IMR-90 (cell line): Measurements from ENCODE around the gene TCF7L2. TPM values are rescaled to one million over a fixed set of nuclear protein-coding genes. Genes with fewer than 3 reads are reported as not detected.

Source experiments
- ATAC-seq: fragments of 200-7000 bp; cut with Tn5 transposase; 2 replicates; pipeline ENCODE4 v1.9.1; 2020; ENCODE audit warnings: low read depth, mild to moderate bottlenecking, moderate library complexity
- BruUV-seq: library from RNA; stranded (reverse); fragments of 400-500 nt; replicated peaks from 2 replicates; lab custom pipeline; 2021; lab: Mats Ljungman, UMichigan
- CTCF ChIA-PET: fragments of 300-600 bp; formaldehyde crosslinking; extraction: SDS; loops from one replicate; lab custom pipeline; 2021; ENCODE audit warnings: antibody characterized with exemption; lab: Yijun Ruan, JAX
- POLR2A ChIA-PET: fragments of 300-600 bp; sonication (Branson Sonifier 250); formaldehyde crosslinking; loops from one replicate; lab custom pipeline; 2022; ENCODE audit warnings: antibody characterized with exemption; ENCODE audit not compliant: unreplicated experiment; lab: Charles Lee
- DNase-seq: peaks from one replicate; pipeline ENCODE4 v3.0.0; 2013
- H2AFZ ChIP-seq: replicated peaks from 2 replicates; pipeline ENCODE3; 2013; ENCODE audit warnings: low read length, mild to moderate bottlenecking; ENCODE audit not compliant: poor library complexity
- H2AK5ac ChIP-seq: 2 replicates; pipeline ENCODE4 v1.6.1; 2013; ENCODE audit warnings: low read depth, low read length, inconsistent platforms
- H2AK9ac ChIP-seq: replicated peaks from 2 replicates; pipeline ENCODE3; 2013; ENCODE audit warnings: mild to moderate bottlenecking, low read depth, low read length, moderate library complexity; ENCODE audit not compliant: poor library complexity
- H2BK120ac ChIP-seq: 2 replicates; pipeline ENCODE4 v1.6.1; 2013; ENCODE audit warnings: low read depth, low read length, inconsistent platforms
- H2BK15ac ChIP-seq: 3 replicates; pipeline ENCODE4 v1.6.1; 2013; ENCODE audit warnings: low read depth, low read length, inconsistent platforms
- H2BK20ac ChIP-seq: 2 replicates; pipeline ENCODE4 v1.6.1; 2013; ENCODE audit warnings: low read depth, mild to moderate bottlenecking, inconsistent platforms, low read length, moderate library complexity
- H2BK5ac ChIP-seq: 2 replicates; pipeline ENCODE4 v1.6.1; 2013; ENCODE audit warnings: mild to moderate bottlenecking, low read depth, low read length, inconsistent platforms; ENCODE audit not compliant: poor library complexity, severe bottlenecking
- H3K14ac ChIP-seq: replicated peaks from 2 replicates; pipeline ENCODE4 v1.6.1; 2013; ENCODE audit warnings: low read depth, low read length, inconsistent platforms
- H3K18ac ChIP-seq: 2 replicates; pipeline ENCODE4 v1.6.1; 2013; ENCODE audit warnings: low read depth, low read length, control low read depth
- H3K23ac ChIP-seq: 2 replicates; pipeline ENCODE4 v1.6.1; 2013; ENCODE audit warnings: low read depth, low read length, inconsistent platforms
- H3K27ac ChIP-seq: 2 replicates; pipeline ENCODE4 v1.5.1; 2013; ENCODE audit warnings: mild to moderate bottlenecking, control low read depth, low read length; ENCODE audit not compliant: insufficient read depth
- H3K27me3 ChIP-seq: 2 replicates; pipeline ENCODE4 v1.6.1; 2013; ENCODE audit warnings: low read length; ENCODE audit not compliant: control insufficient read depth, insufficient read depth
- H3K36me3 ChIP-seq: 2 replicates; pipeline ENCODE4 v1.6.1; 2013; ENCODE audit warnings: low read length, mixed read lengths; ENCODE audit not compliant: control insufficient read depth, insufficient read depth
- H3K4ac ChIP-seq: 2 replicates; pipeline ENCODE4 v1.6.1; 2013; ENCODE audit warnings: low read depth, low read length, inconsistent platforms
- H3K4me1 ChIP-seq: 2 replicates; pipeline ENCODE4 v1.6.1; 2013; ENCODE audit warnings: low read length, mixed read lengths; ENCODE audit not compliant: control insufficient read depth, insufficient read depth
- H3K4me2 ChIP-seq: 2 replicates; pipeline ENCODE4 v1.6.1; 2013; ENCODE audit warnings: low read depth, mild to moderate bottlenecking, control low read depth, low read length, moderate library complexity
- H3K4me3 ChIP-seq: 2 replicates; pipeline ENCODE4 v1.5.1; 2013; ENCODE audit warnings: low read depth, mild to moderate bottlenecking, control low read depth, low read length, moderate library complexity; ENCODE audit not compliant: insufficient read depth
- H3K56ac ChIP-seq: 2 replicates; pipeline ENCODE4 v1.6.1; 2013; ENCODE audit warnings: low read length, inconsistent platforms; ENCODE audit not compliant: insufficient read depth; ENCODE audit errors: extremely low read depth
- H3K79me1 ChIP-seq, 2 experiments: 2 replicates each; pipeline ENCODE4 v1.6.1; 2013; ENCODE audit warnings: low read length in 2 of 2, inconsistent platforms in 1 of 2, low read depth in 1 of 2
- H3K9ac ChIP-seq: 2 replicates; pipeline ENCODE4 v1.6.1; 2013; ENCODE audit warnings: low read depth, low read length, control low read depth
- H3K9me1 ChIP-seq: 2 replicates; pipeline ENCODE4 v1.6.1; 2013; ENCODE audit warnings: low read length, inconsistent platforms; ENCODE audit not compliant: insufficient read depth
- H3K9me3 ChIP-seq: 2 replicates; pipeline ENCODE4 v1.6.1; 2013; ENCODE audit warnings: low read length; ENCODE audit not compliant: control insufficient read depth, insufficient read depth
- H4K20me1 ChIP-seq: 2 replicates; pipeline ENCODE4 v1.6.1; 2013; ENCODE audit warnings: low read length, inconsistent platforms; ENCODE audit not compliant: insufficient read depth
- H4K5ac ChIP-seq: 2 replicates; pipeline ENCODE4 v1.6.1; 2013; ENCODE audit warnings: mild to moderate bottlenecking, low read depth, low read length, control low read depth
- H4K8ac ChIP-seq, 2 experiments: 2 replicates each; pipeline ENCODE4 v1.6.1; 2013; ENCODE audit warnings: low read depth in 2 of 2, low read length in 2 of 2, control low read depth in 1 of 2, inconsistent platforms in 1 of 2
- H4K91ac ChIP-seq: 2 replicates; pipeline ENCODE4 v1.6.1; 2013; ENCODE audit warnings: low read depth, low read length, inconsistent platforms; ENCODE audit not compliant: insufficient read depth
- CHD1 ChIP-seq: IDR thresholded peaks from 2 replicates; pipeline ENCODE4 v1.6.1; 2012; ENCODE audit warnings: low read depth, low read length, improper control_type of control experiment
- CTCF ChIP-seq: conservative IDR thresholded peaks from 2 replicates; pipeline ENCODE4 v1.5.1; 2012; ENCODE audit warnings: mild to moderate bottlenecking, low read depth, low read length, improper control_type of control experiment
- ELK1 ChIP-seq: fragments of 150-350 bp; IDR thresholded peaks from 2 replicates; pipeline ENCODE4 v1.6.1; 2016; ENCODE audit warnings: low read depth, mild to moderate bottlenecking, low read length, moderate library complexity, borderline replicate concordance
- MAZ ChIP-seq: IDR thresholded peaks from 2 replicates; pipeline ENCODE4 v1.6.1; 2012; ENCODE audit warnings: low read depth, mild to moderate bottlenecking, low read length, improper control_type of control experiment, moderate library complexity, borderline replicate concordance
- MXI1 ChIP-seq: IDR thresholded peaks from 2 replicates; pipeline ENCODE4 v1.6.1; 2012; ENCODE audit warnings: low read depth, mild to moderate bottlenecking, low read length, moderate library complexity, borderline replicate concordance
- NFE2L2 ChIP-seq: fragments of 150-350 bp; IDR thresholded peaks from 2 replicates; pipeline ENCODE4 v1.6.1; 2016; ENCODE audit warnings: low read depth, mild to moderate bottlenecking, low read length
- RFX5 ChIP-seq: IDR thresholded peaks from 2 replicates; pipeline ENCODE4 v1.8.0; 2012; ENCODE audit warnings: low read depth, mild to moderate bottlenecking, low read length, moderate library complexity
- SMC3 ChIP-seq: fragments of 150-350 bp; IDR thresholded peaks from 2 replicates; pipeline ENCODE4 v1.6.1; 2016; ENCODE audit warnings: low read depth, mild to moderate bottlenecking, antibody characterized with exemption, low read length, moderate library complexity
- WGBS, 2 experiments: methylation state at CpG; one replicate each; pipeline versions ENCODE4 v1.1.5 to v1.1.7; 2013; ENCODE audit warnings: missing lambda C conversion rate in 2 of 2; ENCODE audit not compliant: insufficient read length in 1 of 2; ENCODE audit errors: extremely low coverage in 2 of 2; 5-methylcytosine and 5-hydroxymethylcytosine counted together
- dilution Hi-C: fragments of 300-500 bp; cut with HindIII; formaldehyde crosslinking; loops from one replicate; pipeline ENCODE4 v1.14.3; 2018; ENCODE audit warnings: low sequenced_read_pairs; ENCODE audit not compliant: unreplicated experiment
- in situ Hi-C: fragments of 300-500 bp; cut with MboI; formaldehyde crosslinking; loops from 3 replicates; pipeline ENCODE4 v1.14.3; 2019; ENCODE audit warnings: low sequenced_read_pairs, inconsistent platforms, mixed read lengths
- intact Hi-C: fragments of 100-400 bp; cut with micrococcal nuclease; formaldehyde crosslinking; loops from 2 replicates; pipeline ENCODE4 v1.10.0; 2022
- polyA plus RNA-seq, 3 experiments: library from polyadenylated mRNA; depleted of rRNA; stranded (reverse); fragments of >200 nt; gene quantifications; 2 replicates each; pipeline ENCODE4 v1.2.3, GENCODE V29; 2012; ENCODE audit warnings: low replicate concordance in 1 of 3
- total RNA-seq: library from RNA; depleted of rRNA; stranded (reverse); fragments of >200 nt; gene quantifications from 2 replicates; pipeline ENCODE4 v1.2.3, GENCODE V29; 2012

The TCF7L2 gene
- total and polyA plus RNA-seq, 2 of the 4 experiments (the other 2 are of a cell fraction), result 1.3 to 12.2 TPM

GRCh38 chr10:113148901-113149300 lies 198.9 kb downstream of the TCF7L2 start:
- no CpG with 5 or more reads among the region's 4 CpGs for WGBS, 2 experiments
- ChIA-PET CTCF (no interaction called here), POLR2A (no interaction called here)
- Histone ChIP-seq H3K14ac (no peak overlapping the region), H4K20me1 (no peaks in the 10 kb centered on the region), H3K4me3 (no peak overlapping the region), H3K9ac (no peak overlapping the region), H3K27ac (no peak overlapping the region), H2BK5ac (no peak overlapping the region), H3K27me3 (no peaks in the 10 kb centered on the region), H2BK120ac (no peak overlapping the region), H4K8ac (no peak overlapping the region), H3K9me1 (peaks cover 7% of the 10 kb centered on the region; the same call in 1 of the 2 replicates), H3K79me1 (no peaks in the 10 kb centered on the region; a peak in 2 of 4 replicates), H3K4me1 (peaks cover 3% of the 10 kb centered on the region; the same call in 1 of the 2 replicates), H3K18ac (no peak overlapping the region), H3K23ac (no peak overlapping the region), H2AFZ (no peak overlapping the region), H3K4me2 (no peak overlapping the region), H4K91ac (no peak overlapping the region), H3K9me3 (no peaks in the 10 kb centered on the region), H3K36me3 (peaks cover 62% of the 10 kb centered on the region), H2AK5ac (no peak overlapping the region), H2BK20ac (no peak overlapping the region), H2BK15ac (no peak overlapping the region), H3K4ac (no peak overlapping the region), H3K56ac (no peak overlapping the region), H4K5ac (no peak overlapping the region), H2AK9ac (no peak overlapping the region)
- TF ChIP-seq CTCF, result no peak
- no peak for TF ChIP-seq RFX5
- no peak for TF ChIP-seq CHD1
- TF ChIP-seq MAZ, result no peak
- no peak for TF ChIP-seq ELK1
- no peak for TF ChIP-seq SMC3
- no peak for TF ChIP-seq MXI1
- no peak for TF ChIP-seq NFE2L2
- dilution Hi-C loops (no loop called here), intact Hi-C loops (no loop called here), in situ Hi-C loops (loop anchor here (25.0 kb wide), 1 partner anchor 587 kb away; no protein-coding TSS in a partner anchor)
- no peak for ATAC-seq
- no TSS peak for BruUV-seq
- no peak for DNase-seq
